Hepatocyte (in vitro differentiated cells): ENCODE measurements around the gene BST2.

ENCODE experiments used
- CTCF ChIP-seq: fragments of 200-600 bp; sonication (generic); IDR thresholded peaks from 2 replicates; pipeline ENCODE4 v1.5.1; 2016; ENCODE audit warnings: antibody characterized with exemption, mild to moderate bottlenecking; ENCODE audit not compliant: poor library complexity
- EZH2 ChIP-seq: fragments of 200-600 bp; sonication (generic); IDR thresholded peaks from 2 replicates; pipeline ENCODE4 v1.6.1; 2016; ENCODE audit warnings: antibody characterized with exemption, mild to moderate bottlenecking, borderline replicate concordance
- EZH2phosphoT487 ChIP-seq: fragments of 200-600 bp; sonication (generic); IDR thresholded peaks from one replicate; pipeline ENCODE4 v1.6.1; 2018; ENCODE audit warnings: antibody characterized with exemption, mild to moderate bottlenecking, low read depth, moderate library complexity; ENCODE audit not compliant: unreplicated experiment, severe bottlenecking

DNA sequence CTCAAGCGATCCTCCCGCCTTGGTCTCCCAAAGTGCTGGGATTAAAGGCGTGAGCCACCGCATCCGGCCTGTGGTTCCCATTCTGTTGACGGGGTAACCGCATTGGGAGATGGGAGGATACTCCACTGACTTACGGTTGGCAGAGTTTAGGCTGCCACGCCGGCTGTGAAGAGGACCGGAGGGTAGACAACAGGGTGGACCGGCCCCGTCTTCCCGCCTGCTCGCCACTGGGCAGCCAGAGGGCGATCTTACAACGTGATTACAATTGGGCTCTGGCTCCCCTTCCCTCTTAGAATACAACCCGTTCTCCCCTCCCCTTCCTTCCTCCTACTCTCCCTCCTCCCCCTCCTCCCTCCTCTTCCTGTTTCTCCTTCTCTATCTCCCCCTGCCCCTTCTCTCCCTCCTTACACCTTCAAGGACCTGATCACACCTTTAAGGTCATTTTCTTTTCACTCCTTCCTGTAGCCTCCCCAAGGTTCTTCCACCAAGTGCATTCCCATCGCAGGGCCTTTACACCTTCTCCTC lies 10.5 kb downstream of the BST2 start:
- TF ChIP-seq EZH2 (no peak), CTCF (peak; percentile 50), EZH2phosphoT487 (no peak)
